Astrocyte of the cerebellum (primary cell): ENCODE measurements around the gene FGF5.

Source experiments
- DNase-seq: peaks from one replicate; pipeline ENCODE4 v3.0.0-alpha.2; 2011; ENCODE audit warnings: low read depth
- H3K4me3 ChIP-seq: 2 replicates; pipeline ENCODE4 v1.5.1; 2011; ENCODE audit warnings: mild to moderate bottlenecking, low read depth, low read length, moderate library complexity
- in situ Hi-C: cut with HindIII; loops from 2 replicates; pipeline ENCODE4 v1.10.0; 2017; ENCODE audit warnings: low sequenced_read_pairs
- TF ChIP-seq, protein P1 (sequence below): IDR thresholded peaks from 2 replicates; pipeline ENCODE4 v1.5.1; 2012; ENCODE audit warnings: low read length, low read depth, moderate library complexity, mild to moderate bottlenecking; ENCODE audit errors: missing control alignments

The FGF5 gene

GRCh38 chr4:80252427-80252826, 14.0 kb upstream of the FGF5 start:
- no peak overlapping the region for H3K4me3 ChIP-seq
- TF ChIP-seq, protein P1, sequence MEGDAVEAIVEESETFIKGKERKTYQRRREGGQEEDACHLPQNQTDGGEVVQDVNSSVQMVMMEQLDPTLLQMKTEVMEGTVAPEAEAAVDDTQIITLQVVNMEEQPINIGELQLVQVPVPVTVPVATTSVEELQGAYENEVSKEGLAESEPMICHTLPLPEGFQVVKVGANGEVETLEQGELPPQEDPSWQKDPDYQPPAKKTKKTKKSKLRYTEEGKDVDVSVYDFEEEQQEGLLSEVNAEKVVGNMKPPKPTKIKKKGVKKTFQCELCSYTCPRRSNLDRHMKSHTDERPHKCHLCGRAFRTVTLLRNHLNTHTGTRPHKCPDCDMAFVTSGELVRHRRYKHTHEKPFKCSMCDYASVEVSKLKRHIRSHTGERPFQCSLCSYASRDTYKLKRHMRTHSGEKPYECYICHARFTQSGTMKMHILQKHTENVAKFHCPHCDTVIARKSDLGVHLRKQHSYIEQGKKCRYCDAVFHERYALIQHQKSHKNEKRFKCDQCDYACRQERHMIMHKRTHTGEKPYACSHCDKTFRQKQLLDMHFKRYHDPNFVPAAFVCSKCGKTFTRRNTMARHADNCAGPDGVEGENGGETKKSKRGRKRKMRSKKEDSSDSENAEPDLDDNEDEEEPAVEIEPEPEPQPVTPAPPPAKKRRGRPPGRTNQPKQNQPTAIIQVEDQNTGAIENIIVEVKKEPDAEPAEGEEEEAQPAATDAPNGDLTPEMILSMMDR = no peak
- in situ Hi-C loops = no loop called here
- no peak for DNase-seq

DNA sequence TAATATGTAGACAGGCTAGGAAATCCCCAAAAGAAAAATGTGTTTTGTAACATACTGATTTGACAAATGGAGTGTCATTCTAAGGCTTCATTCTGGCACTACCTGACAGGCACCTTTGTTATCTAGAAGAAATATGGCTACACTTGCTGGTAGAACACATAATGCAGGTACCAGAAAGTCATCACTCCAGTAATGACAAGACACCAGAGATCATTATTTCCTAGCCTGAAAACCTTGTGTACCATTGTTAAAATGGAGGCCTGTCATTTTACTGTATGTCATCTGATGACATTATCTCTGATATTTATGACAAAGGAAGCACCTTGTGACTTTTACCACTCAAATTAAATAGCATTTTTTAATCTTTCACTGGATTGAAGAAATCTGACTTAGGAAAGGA, 13.5 kb upstream of the FGF5 start:
- in situ Hi-C loops = no loop called here
- no peak for DNase-seq
- no peak overlapping the region for H3K4me3 ChIP-seq
- TF ChIP-seq, protein P1 = no peak

DNA sequence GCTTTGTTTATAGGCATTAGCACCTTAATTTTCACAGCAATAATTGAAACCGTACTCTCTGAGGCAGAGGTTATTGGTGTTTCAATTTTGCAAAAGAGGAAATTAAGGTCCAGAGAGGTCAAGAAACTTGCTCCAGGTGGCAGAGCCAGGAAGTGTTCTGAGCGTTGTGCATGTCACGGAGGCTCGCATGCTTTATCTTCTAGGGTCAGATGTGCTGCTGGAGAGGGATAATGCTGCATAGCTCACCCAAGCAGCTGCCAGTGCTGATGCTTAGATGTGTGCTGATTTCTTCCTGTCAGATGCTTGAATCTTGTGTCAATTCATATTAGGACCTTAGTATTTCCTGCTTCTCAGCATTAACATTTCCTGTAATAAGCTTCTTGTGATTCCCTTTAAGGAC, 13.0 kb upstream of the FGF5 start:
- no peak overlapping the region for H3K4me3 ChIP-seq
- TF ChIP-seq, protein P1 = no peak
- no peak for DNase-seq
- in situ Hi-C loops = no loop called here

GRCh38 chr4:80254114-80254513, 12.3 kb upstream of the FGF5 start:
- H3K4me3 ChIP-seq = no peak overlapping the region
- TF ChIP-seq, protein P1 = no peak
- no peak for DNase-seq
- in situ Hi-C loops = no loop called here

DNA sequence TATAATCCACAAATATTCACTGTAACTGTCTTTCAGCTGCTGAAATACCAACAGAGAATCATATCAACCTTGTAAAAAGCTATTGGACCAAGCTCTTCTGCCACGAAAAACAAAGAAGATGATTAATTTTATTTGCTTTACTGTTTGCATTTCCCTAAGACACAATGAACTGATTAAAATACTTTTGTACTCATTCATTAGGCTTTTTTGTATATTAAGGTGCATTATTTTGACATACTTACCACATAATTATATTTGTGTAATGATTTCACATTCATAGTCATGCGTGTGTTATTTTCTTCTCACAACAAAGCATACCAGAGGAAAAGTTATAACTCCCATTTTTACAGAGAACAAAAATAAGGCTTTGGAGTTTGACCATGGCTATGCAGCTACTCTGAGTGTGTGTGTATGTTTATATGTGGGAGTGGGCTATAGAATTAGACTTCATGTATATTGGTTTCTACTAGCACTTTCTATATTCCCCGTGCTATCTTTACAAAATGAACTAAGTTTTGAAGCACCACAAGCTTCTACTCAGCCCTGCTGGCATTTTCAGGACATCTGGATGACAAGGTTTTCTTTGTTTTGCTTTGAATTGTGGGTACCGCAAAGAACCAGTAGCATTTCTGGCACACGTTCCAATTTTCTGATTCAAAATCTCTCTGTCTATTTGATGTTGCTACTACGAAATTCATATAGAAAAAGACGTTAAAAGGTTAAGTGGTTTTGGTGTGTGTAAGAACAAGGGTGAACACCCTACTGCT, 11.0 kb upstream of the FGF5 start:
- in situ Hi-C loops = no loop called here
- TF ChIP-seq, protein P1 = no peak
- H3K4me3 ChIP-seq = no peak overlapping the region
- no peak for DNase-seq

DNA sequence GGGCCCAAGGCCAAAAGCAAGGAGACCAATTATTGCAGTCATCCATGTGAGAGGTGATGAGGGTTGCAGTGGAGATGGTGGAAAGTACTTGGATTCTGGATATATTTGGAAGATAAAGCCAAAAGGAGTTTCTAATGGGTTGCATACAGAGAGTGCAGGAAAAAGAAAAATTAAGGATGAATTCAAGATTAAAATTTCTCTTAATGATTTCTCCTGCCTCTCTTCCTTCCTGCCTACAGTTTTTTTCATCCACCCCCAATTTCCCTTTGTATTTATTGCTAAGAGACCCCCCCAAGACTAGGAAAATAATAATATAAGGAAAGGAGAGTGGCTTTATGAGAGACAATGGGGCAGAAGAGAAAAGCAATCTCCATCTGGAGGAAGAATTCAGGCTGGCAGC, 8.6 kb upstream of the FGF5 start:
- TF ChIP-seq, protein P1 = no peak
- in situ Hi-C loops = no loop called here
- no peak overlapping the region for H3K4me3 ChIP-seq
- DNase-seq = no peak
